Measurements from ENCODE around the gene PPIE. TPM values are rescaled to one million over a fixed set of nuclear protein-coding genes. Genes with fewer than 3 reads are reported as not detected.

PPIE gene
- total and polyA plus RNA-seq, 3 donors from 2014 or later, result 71.5 to 109 (median 82.8) TPM

DNA sequence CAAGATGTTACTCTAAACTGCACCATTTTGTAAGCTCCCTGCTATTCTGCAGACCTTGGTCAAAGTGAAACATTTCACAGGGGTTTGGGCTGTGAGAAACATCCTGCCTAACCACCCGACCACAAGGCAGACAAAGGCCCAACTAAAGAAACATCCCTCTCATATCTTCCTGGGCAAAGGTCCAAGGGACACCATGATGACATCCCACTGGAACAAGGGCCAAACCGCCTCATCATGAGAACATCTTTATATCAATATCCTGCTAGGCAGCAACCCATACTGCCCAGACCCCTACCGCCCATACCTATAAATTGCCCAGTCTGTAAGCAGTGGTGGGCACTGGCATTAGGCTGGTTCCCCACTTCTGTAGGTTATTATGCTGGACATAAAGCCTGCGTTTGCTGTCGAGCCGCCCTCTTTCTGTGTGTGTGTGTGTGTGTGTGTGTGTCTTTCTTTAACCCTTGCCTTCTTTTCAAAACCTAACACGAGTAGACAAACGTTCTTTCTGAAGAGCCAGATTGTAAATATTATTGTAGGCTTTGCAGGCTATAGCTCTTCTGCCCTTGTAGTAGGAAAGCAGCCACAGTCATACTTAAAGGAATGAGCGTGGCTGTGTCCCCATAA is 1.0 kb upstream of the PPIE start:
- peak overlapping the region in 1 of 2 donors; percentile 63 for H3K4me3 ChIP-seq
- WGBS, 2 donors, result 35 to 45% methylated on average over 9 of the region's 9 CpGs
- DNase-seq, result peak; percentile 70
- H3K4me1 ChIP-seq, result peaks cover 12% of the 10 kb centered on the region
- H3K27ac ChIP-seq, result peak overlapping the region in 1 of 2 donors; percentile 81
- H3K9me3 ChIP-seq, result no peaks in the 10 kb centered on the region
- no peaks in the 10 kb centered on the region for H3K27me3 ChIP-seq
- intact Hi-C loops (cut with DNase I; ENCODE audit: low total_unique reads), result no loop called here
- H3K36me3 ChIP-seq (ENCODE audit: low read depth, missing control alignments), result no peaks in the 10 kb centered on the region
- TF ChIP-seq POLR2A (IDR thresholded peaks at IDR 0.05), result no peak
- TF ChIP-seq, protein P1, sequence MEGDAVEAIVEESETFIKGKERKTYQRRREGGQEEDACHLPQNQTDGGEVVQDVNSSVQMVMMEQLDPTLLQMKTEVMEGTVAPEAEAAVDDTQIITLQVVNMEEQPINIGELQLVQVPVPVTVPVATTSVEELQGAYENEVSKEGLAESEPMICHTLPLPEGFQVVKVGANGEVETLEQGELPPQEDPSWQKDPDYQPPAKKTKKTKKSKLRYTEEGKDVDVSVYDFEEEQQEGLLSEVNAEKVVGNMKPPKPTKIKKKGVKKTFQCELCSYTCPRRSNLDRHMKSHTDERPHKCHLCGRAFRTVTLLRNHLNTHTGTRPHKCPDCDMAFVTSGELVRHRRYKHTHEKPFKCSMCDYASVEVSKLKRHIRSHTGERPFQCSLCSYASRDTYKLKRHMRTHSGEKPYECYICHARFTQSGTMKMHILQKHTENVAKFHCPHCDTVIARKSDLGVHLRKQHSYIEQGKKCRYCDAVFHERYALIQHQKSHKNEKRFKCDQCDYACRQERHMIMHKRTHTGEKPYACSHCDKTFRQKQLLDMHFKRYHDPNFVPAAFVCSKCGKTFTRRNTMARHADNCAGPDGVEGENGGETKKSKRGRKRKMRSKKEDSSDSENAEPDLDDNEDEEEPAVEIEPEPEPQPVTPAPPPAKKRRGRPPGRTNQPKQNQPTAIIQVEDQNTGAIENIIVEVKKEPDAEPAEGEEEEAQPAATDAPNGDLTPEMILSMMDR (IDR thresholded peaks at IDR 0.05), result no peak

DNA sequence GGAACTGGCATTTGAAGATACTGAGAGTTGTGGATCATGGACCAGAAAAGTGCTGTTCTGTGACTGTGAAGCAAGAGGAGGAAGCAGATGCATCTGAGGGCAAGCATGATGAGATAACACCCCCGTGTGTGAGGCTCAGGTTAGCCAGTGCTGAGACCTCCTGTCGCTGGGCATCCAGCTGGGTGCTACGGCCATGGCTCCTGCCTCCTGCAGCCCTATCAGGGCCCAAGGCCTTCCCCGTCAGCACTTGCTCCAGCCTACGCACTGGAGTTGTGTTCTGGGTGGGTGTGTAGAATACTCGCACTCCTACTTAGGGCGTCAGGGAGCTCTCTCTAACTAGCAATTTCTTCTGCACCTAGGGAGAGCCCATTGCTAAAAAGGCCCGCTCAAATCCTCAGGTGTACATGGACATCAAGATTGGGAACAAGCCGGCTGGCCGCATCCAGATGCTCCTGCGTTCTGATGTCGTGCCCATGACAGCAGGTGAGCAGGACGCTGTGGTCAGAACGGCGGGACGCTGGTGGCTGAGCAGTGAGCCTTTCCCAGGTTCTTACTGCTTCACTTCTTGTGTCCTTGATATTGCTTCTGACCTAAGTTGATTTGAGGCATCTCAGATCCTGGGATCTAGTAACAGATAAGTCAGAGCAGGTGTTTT is 6.5 kb downstream of the PPIE start:
- H3K36me3 ChIP-seq (ENCODE audit: low read depth, missing control alignments), result peaks cover 3% of the 10 kb centered on the region
- TF ChIP-seq, protein P1 (IDR thresholded peaks at IDR 0.05), result no peak
- no peak for TF ChIP-seq POLR2A (IDR thresholded peaks at IDR 0.05)

DNA sequence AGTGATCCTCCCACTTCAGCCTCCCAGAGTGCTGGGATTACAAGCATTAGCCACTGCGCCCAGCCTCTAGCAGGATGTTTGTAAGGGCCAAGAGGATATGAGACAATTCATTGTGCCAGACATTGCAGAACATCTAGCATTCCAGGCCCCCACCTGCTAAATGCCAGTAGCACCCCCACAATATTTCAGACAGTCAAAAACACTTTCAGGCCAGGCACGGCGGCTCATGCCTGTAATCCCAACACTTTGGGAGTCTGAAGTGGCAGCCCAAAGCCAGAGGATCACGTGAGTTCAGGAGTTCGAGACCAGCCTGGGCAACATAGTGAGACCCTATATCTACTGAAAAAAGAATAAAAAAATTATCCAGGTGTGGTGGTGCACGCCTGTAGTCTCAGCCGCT is 12.9 kb downstream of the PPIE start:
- DNase-seq, result no peak
- intact Hi-C loops (cut with DNase I; ENCODE audit: low total_unique reads), result no loop called here
- H3K36me3 ChIP-seq (ENCODE audit: low read depth, missing control alignments), result no peaks in the 10 kb centered on the region
- 92 to 94% methylated on average over 7 of the region's 7 CpGs for WGBS, 2 donors
- no peaks in the 10 kb centered on the region for H3K9me3 ChIP-seq
- no peaks in the 10 kb centered on the region for H3K4me1 ChIP-seq
- H3K27me3 ChIP-seq, result no peaks in the 10 kb centered on the region
- H3K4me3 ChIP-seq, result no peak overlapping the region
- no peak for TF ChIP-seq POLR2A (IDR thresholded peaks at IDR 0.05)
- TF ChIP-seq, protein P1 (IDR thresholded peaks at IDR 0.05), result no peak
- H3K27ac ChIP-seq, result no peak overlapping the region

More for the DNA sequence above, 6.5 kb downstream of the PPIE start:
- DNase-seq, result no peak
- H3K4me3 ChIP-seq, result no peak overlapping the region
- peaks cover under 1% of the 10 kb centered on the region for H3K4me1 ChIP-seq
- 90 to 95% methylated on average over 16 of the region's 16 CpGs for WGBS, 2 donors
- H3K27ac ChIP-seq, result no peak overlapping the region
- intact Hi-C loops (cut with DNase I; ENCODE audit: low total_unique reads), result no loop called here
- no peaks in the 10 kb centered on the region for H3K27me3 ChIP-seq
- no peaks in the 10 kb centered on the region for H3K9me3 ChIP-seq

DNA sequence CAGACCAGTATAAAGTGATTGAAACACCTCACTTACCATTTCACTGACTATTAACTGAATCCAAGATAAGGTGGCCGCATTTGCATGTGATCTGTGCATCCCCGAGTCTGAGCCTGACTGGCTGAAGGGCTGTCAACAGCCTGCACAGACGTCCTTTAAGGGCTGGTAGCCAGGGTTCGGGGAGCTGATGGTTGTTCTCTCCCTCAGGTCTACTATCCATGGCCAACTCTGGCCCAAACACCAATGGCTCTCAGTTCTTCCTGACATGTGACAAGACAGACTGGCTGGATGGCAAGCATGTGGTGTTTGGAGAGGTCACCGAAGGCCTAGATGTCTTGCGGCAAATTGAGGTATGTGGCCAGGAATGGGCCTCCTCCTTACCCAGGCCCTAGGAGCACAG is 14.0 kb downstream of the PPIE start:
- WGBS, 2 donors, result 89% methylated on average over 6 of the region's 6 CpGs
- no peak for DNase-seq
- Histone ChIP-seq H3K4me3 (no peak overlapping the region), H3K4me1 (no peaks in the 10 kb centered on the region), H3K9me3 (no peaks in the 10 kb centered on the region), H3K36me3 (ENCODE audit: low read depth, missing control alignments) (no peaks in the 10 kb centered on the region), H3K27ac (no peak overlapping the region), H3K27me3 (no peaks in the 10 kb centered on the region)
- TF ChIP-seq, protein P1 (IDR thresholded peaks at IDR 0.05), result no peak
- TF ChIP-seq POLR2A (IDR thresholded peaks at IDR 0.05), result no peak
- intact Hi-C loops (cut with DNase I; ENCODE audit: low total_unique reads), result no loop called here
